NCI-H2081 (cell line): ENCODE measurements around the gene SURF4.

Experiments used
- DNase-seq, 2 experiments: peaks; one replicate each; lab custom pipeline; 2025; lab: John Stamatoyannopoulos, UW

SURF4 gene

GRCh38 chr9:133374612-133375115 lies 1.2 kb downstream of the SURF4 start:
- no peak for DNase-seq

- DNase-seq: no peak
Measured at GRCh38 chr9:133372144-133372543, 3.7 kb downstream of the SURF4 start.

GRCh38 chr9:133371261-133371711 lies 4.6 kb downstream of the SURF4 start:
- DNase-seq: no peak

- DNase-seq: no peak
Measured at GRCh38 chr9:133370685-133371084, 5.2 kb downstream of the SURF4 start.

GRCh38 chr9:133369933-133370332 lies 5.9 kb downstream of the SURF4 start:
- no peak for DNase-seq

GRCh38 chr9:133369422-133369821 lies 6.4 kb downstream of the SURF4 start:
- no peak for DNase-seq

GRCh38 chr9:133368249-133368881 lies 7.5 kb downstream of the SURF4 start:
- DNase-seq: peak; percentile 85 to 96

- DNase-seq: no peak
Measured at GRCh38 chr9:133367778-133368177, 8.1 kb downstream of the SURF4 start.

GRCh38 chr9:133367221-133367620 lies 8.6 kb downstream of the SURF4 start:
- DNase-seq: no peak

- no peak for DNase-seq
Measured at GRCh38 chr9:133366435-133366834, 9.4 kb downstream of the SURF4 start.

- no peak for DNase-seq
Measured at GRCh38 chr9:133362359-133363044, 13.4 kb downstream of the SURF4 start.

GRCh38 chr9:133361507-133362092 lies 14.3 kb downstream of the SURF4 start:
- DNase-seq: no peak

GRCh38 chr9:133360400-133361393 lies 15.2 kb downstream of the SURF4 start:
- no peak for DNase-seq

GRCh38 chr9:133359399-133360175 lies 16.3 kb downstream of the SURF4 start:
- peak in 1 of 2 experiments; percentile 5 for DNase-seq

- DNase-seq: no peak
Measured at GRCh38 chr9:133357656-133358055, 18.2 kb downstream of the SURF4 start.

- DNase-seq: peak; percentile 84 to 90
Measured at GRCh38 chr9:133356391-133357091, 19.3 kb downstream of the SURF4 start, which contains the start of the genes SURF1 and SURF2. Gene SURF1, minus strand, starts transcription at chr9:133356487. Its CDS starts 34 bp downstream, at chr9:133356453. Gene SURF2, plus strand, starts transcription at chr9:133356550. Its CDS starts 43 bp downstream, at chr9:133356593.

- DNase-seq: peak in 1 of 2 experiments; percentile 39
Measured at GRCh38 chr9:133355881-133356357, 19.9 kb downstream of the SURF4 start.

GRCh38 chr9:133354766-133355165 lies 21.1 kb downstream of the SURF4 start:
- no peak for DNase-seq

- no peak for DNase-seq
Measured at GRCh38 chr9:133353548-133353947, 22.3 kb downstream of the SURF4 start.
